ENCODE measurements around the gene SLU7. TPM values are rescaled to one million over a fixed set of nuclear protein-coding genes. Genes with fewer than 3 reads are reported as not detected.

Gene SLU7
- total RNA-seq, 1 experiment from 2014 or later, result 43.6 TPM

GRCh38 chr5:160371294-160371693 lies 47.6 kb downstream of the SLU7 start (continued):
- TF ChIP-seq ZBTB33 (IDR thresholded peaks at IDR 0.05; ENCODE audit: extremely low read depth, insufficient replicate concordance, low read length) (no peak), ATF3 (IDR thresholded peaks at IDR 0.05) (no peak)

- Histone ChIP-seq H3K4me1 (ENCODE audit: control insufficient read depth in 1 of 2, insufficient read depth in 2 of 2, low read length in 2 of 2) (peaks cover 0 to 13% of the 10 kb centered on the region in 2 experiments; a peak in 2 of 4 replicates), H3K27ac (ENCODE audit: low read depth, low read length) (no peak overlapping the region), H3K79me2 (ENCODE audit: insufficient read depth, low read length) (no peaks in the 10 kb centered on the region), H4K20me1 (ENCODE audit: insufficient read depth) (no peaks in the 10 kb centered on the region), H3K4me3 (replicated peaks in 1 of 2; ENCODE audit: low read depth in 1 of 2, low read length in 2 of 2) (peak overlapping the region; percentile 37 to 52), H3K9me3 (ENCODE audit: control insufficient read depth in 1 of 2, insufficient read depth in 1 of 2, low read depth in 1 of 2, low read length in 2 of 2) (no peaks in the 10 kb centered on the region), H3K4me2 (ENCODE audit: low read length) (peak overlapping the region; percentile 79), H3K9ac (ENCODE audit: low read length) (0 out of 2 replicates have a peak overlapping the region, but pooled peaks have one; percentile 15), H3K36me3 (ENCODE audit: control insufficient read depth in 1 of 2, insufficient read depth in 2 of 2, low read length in 2 of 2) (no peaks in the 10 kb centered on the region), H3K9me2 (ENCODE audit: insufficient read depth) (no peaks in the 10 kb centered on the region), H2AFZ (ENCODE audit: low read depth, low read length, poor library complexity, severe bottlenecking) (peak overlapping the region; percentile 50), H3K27me3 (ENCODE audit: insufficient read depth, low read length) (peaks cover 22% of the 10 kb centered on the region)
- intact Hi-C loops (cut with micrococcal nuclease), result no loop called here
- TF ChIP-seq SIN3A (IDR thresholded peaks at IDR 0.05; ENCODE audit: low read depth) (no peak), POLR2A (IDR thresholded peaks at IDR 0.05; ENCODE audit: borderline replicate concordance, extremely low read depth, insufficient read depth, insufficient read length) (no peak), ZBTB33 (IDR thresholded peaks at IDR 0.05; ENCODE audit: extremely low read depth, insufficient replicate concordance, low read length) (no peak), RAD21 (IDR thresholded peaks at IDR 0.05; ENCODE audit: low read depth) (no peak), JUND (IDR thresholded peaks at IDR 0.05) (no peak), EZH2phosphoT487 (IDR thresholded peaks at IDR 0.05; ENCODE audit: borderline replicate concordance) (no peak)
- DNase-seq (ENCODE audit: low read depth, low spot score) (no peak), ATAC-seq (peak; percentile 11; the same call in 1 of the 2 replicates)
- no TSS peak for BruUV-seq (replicated peaks)
- ChIA-PET RAD21 (ENCODE audit: low non-redundant PET in 1 of 2, low total read pairs in 2 of 2, uncharacterized antibody in 2 of 2, unreplicated experiment in 2 of 2) (no interaction called here), POLR2A (no interaction called here), CTCF (interaction anchor here (0.8 to 1.2 kb wide), 2 partner anchors 20 to 349 kb away, joined by 3 to 4 read pairs; no protein-coding TSS in a partner anchor)
Measured at GRCh38 chr5:160370713-160371034, 48.2 kb downstream of the SLU7 start.
